Parathyroid adenoma (tissue), 2 donors: ENCODE measurements around the gene NEGR1.

ENCODE experiments used
- H2AFZ ChIP-seq: fragments of 300-600 bp; sonication (generic); one replicate; pipeline ENCODE4 v1.7.0; 2017; ENCODE audit warnings: antibody characterized with exemption, mild to moderate bottlenecking
- H3K27ac ChIP-seq: fragments of 300-600 bp; sonication (generic); one replicate; pipeline ENCODE4 v1.7.0; 2017
- H3K27me3 ChIP-seq: fragments of 300-600 bp; sonication (generic); one replicate; pipeline ENCODE4 v1.7.0; 2017; ENCODE audit warnings: low read length; ENCODE audit not compliant: control insufficient read depth, insufficient read depth
- H3K36me3 ChIP-seq: fragments of 300-600 bp; sonication (generic); one replicate; pipeline ENCODE4 v1.7.0; 2017; ENCODE audit warnings: low read length; ENCODE audit not compliant: control insufficient read depth, insufficient read depth
- H3K4me1 ChIP-seq: fragments of 300-600 bp; sonication (generic); one replicate; pipeline ENCODE4 v1.7.0; 2017; ENCODE audit warnings: control low read depth
- H3K4me2 ChIP-seq: fragments of 300-600 bp; sonication (generic); one replicate; pipeline ENCODE4 v1.7.0; 2017; ENCODE audit warnings: low read length
- H3K4me3 ChIP-seq: fragments of 300-600 bp; sonication (generic); one replicate; pipeline ENCODE4 v1.7.0; 2017; ENCODE audit warnings: low read depth, low read length
- H3K79me2 ChIP-seq: fragments of 300-600 bp; sonication (generic); one replicate; pipeline ENCODE4 v1.7.0; 2017; ENCODE audit warnings: control low read depth
- H3K9ac ChIP-seq: fragments of 300-600 bp; sonication (generic); one replicate; pipeline ENCODE4 v1.7.0; 2017; ENCODE audit warnings: mild to moderate bottlenecking
- H3K9me3 ChIP-seq: fragments of 300-600 bp; sonication (generic); one replicate; pipeline ENCODE4 v1.7.0; 2017; ENCODE audit warnings: low read length; ENCODE audit not compliant: control insufficient read depth
- CTCF ChIP-seq: fragments of 300-600 bp; sonication (generic); IDR thresholded peaks from one replicate; pipeline ENCODE4 v1.7.0; 2017; ENCODE audit warnings: antibody characterized with exemption, mild to moderate bottlenecking
- donor health status: primary hyperparathyroidism.

The NEGR1 gene

GRCh38 chr1:71950579-71950978 is 331.8 kb downstream of the NEGR1 start:
- TF ChIP-seq CTCF = no peak
- Histone ChIP-seq H3K79me2 (no peaks in the 10 kb centered on the region), H3K27ac (no peak overlapping the region), H3K9ac (no peak overlapping the region), H3K36me3 (no peaks in the 10 kb centered on the region), H3K4me2 (no peak overlapping the region), H3K27me3 (no peaks in the 10 kb centered on the region), H3K9me3 (no peaks in the 10 kb centered on the region), H2AFZ (no peak overlapping the region), H3K4me3 (no peak overlapping the region), H3K4me1 (no peaks in the 10 kb centered on the region)

GRCh38 chr1:71949681-71950080 is 332.7 kb downstream of the NEGR1 start:
- H3K36me3 ChIP-seq = no peaks in the 10 kb centered on the region
- TF ChIP-seq CTCF = no peak

GRCh38 chr1:71948561-71948960 is 333.8 kb downstream of the NEGR1 start:
- Histone ChIP-seq H2AFZ (no peak overlapping the region), H3K36me3 (no peaks in the 10 kb centered on the region), H3K27me3 (no peaks in the 10 kb centered on the region), H3K79me2 (no peaks in the 10 kb centered on the region), H3K9me3 (no peaks in the 10 kb centered on the region), H3K27ac (no peak overlapping the region), H3K4me2 (no peak overlapping the region), H3K9ac (no peak overlapping the region), H3K4me1 (no peaks in the 10 kb centered on the region), H3K4me3 (no peak overlapping the region)
- TF ChIP-seq CTCF = no peak

More at GRCh38 chr1:71949681-71950080, 332.7 kb downstream of the NEGR1 start:
- H3K9ac ChIP-seq = no peak overlapping the region
- H3K27me3 ChIP-seq = no peaks in the 10 kb centered on the region
- H3K27ac ChIP-seq = no peak overlapping the region
- no peak overlapping the region for H3K4me2 ChIP-seq
- H2AFZ ChIP-seq = no peak overlapping the region
- no peaks in the 10 kb centered on the region for H3K9me3 ChIP-seq
- no peaks in the 10 kb centered on the region for H3K4me1 ChIP-seq
- H3K79me2 ChIP-seq = no peaks in the 10 kb centered on the region
- no peak overlapping the region for H3K4me3 ChIP-seq

GRCh38 chr1:71944006-71944405 is 338.3 kb downstream of the NEGR1 start:
- H3K36me3 ChIP-seq = no peaks in the 10 kb centered on the region
- TF ChIP-seq CTCF = no peak
- no peaks in the 10 kb centered on the region for H3K4me1 ChIP-seq
- no peak overlapping the region for H3K27ac ChIP-seq
- H3K9me3 ChIP-seq = no peaks in the 10 kb centered on the region
- H3K9ac ChIP-seq = no peak overlapping the region
- no peak overlapping the region for H3K4me3 ChIP-seq
- H3K4me2 ChIP-seq = no peak overlapping the region
- no peaks in the 10 kb centered on the region for H3K79me2 ChIP-seq
- H3K27me3 ChIP-seq = no peaks in the 10 kb centered on the region
- H2AFZ ChIP-seq = no peak overlapping the region

- TF ChIP-seq CTCF = no peak
- no peaks in the 10 kb centered on the region for H3K4me1 ChIP-seq
- H3K9me3 ChIP-seq = no peaks in the 10 kb centered on the region
- no peaks in the 10 kb centered on the region for H3K36me3 ChIP-seq
- no peak overlapping the region for H3K27ac ChIP-seq
- no peak overlapping the region for H3K4me2 ChIP-seq
- no peak overlapping the region for H3K9ac ChIP-seq
- no peak overlapping the region for H3K4me3 ChIP-seq
- no peaks in the 10 kb centered on the region for H3K27me3 ChIP-seq
- H2AFZ ChIP-seq = no peak overlapping the region
- H3K79me2 ChIP-seq = no peaks in the 10 kb centered on the region
Observed at GRCh38 chr1:71940261-71940660, 342.1 kb downstream of the NEGR1 start.
